CMK (cell line): ENCODE measurements around the gene SIX4.
"Not testable (repeated sequence)": the region's sequence is repeated elsewhere in the genome, so short reads cannot be mapped to it uniquely, and the experiment has no call there.

Experiments used
- DNase-seq: peaks from one replicate; pipeline ENCODE4 v3.0.0-alpha.2; 2010; ENCODE audit warnings: low read depth

SIX4 gene

GRCh38 chr14:60723907-60724618, at the start of gene SIX4:
Gene SIX4 (minus strand): TSS chr14:60724351. CDS start chr14:60724074, 277 bp downstream.
- no peak for DNase-seq

- no peak for DNase-seq
These were observed 49.4 kb upstream of the SIX4 start for GRCh38 chr14:60773558-60773957.

- DNase-seq = no peak
These were observed 47.0 kb upstream of the SIX4 start for GRCh38 chr14:60771117-60771516.

GRCh38 chr14:60768602-60769001, 44.5 kb upstream of the SIX4 start:
- no peak for DNase-seq

- DNase-seq = no peak
These were observed 36.7 kb upstream of the SIX4 start for GRCh38 chr14:60760644-60761364.

- no peak for DNase-seq
These were observed 36.1 kb upstream of the SIX4 start for GRCh38 chr14:60760209-60760608.

GRCh38 chr14:60758885-60759284, 34.7 kb upstream of the SIX4 start:
- DNase-seq = no peak

GRCh38 chr14:60757567-60758002, 33.4 kb upstream of the SIX4 start:
- DNase-seq = no peak

GRCh38 chr14:60756847-60757246, 32.7 kb upstream of the SIX4 start:
- no peak for DNase-seq

GRCh38 chr14:60753264-60754119, 29.3 kb upstream of the SIX4 start:
- no peak for DNase-seq

GRCh38 chr14:60744566-60744965, 20.4 kb upstream of the SIX4 start:
- no peak for DNase-seq

- DNase-seq = no peak
These were observed 14.8 kb upstream of the SIX4 start for GRCh38 chr14:60738843-60739508.

- no peak for DNase-seq
These were observed 12.3 kb upstream of the SIX4 start for GRCh38 chr14:60736494-60736893.

GRCh38 chr14:60735416-60735815, 11.3 kb upstream of the SIX4 start:
- no peak for DNase-seq

GRCh38 chr14:60734465-60735242, 10.5 kb upstream of the SIX4 start, which contains the start of gene MNAT1:
Gene MNAT1 (plus strand): TSS chr14:60734761. CDS start chr14:60734863, 102 bp downstream.
- DNase-seq = peak; percentile 35

- DNase-seq = no peak
These were observed 8.8 kb upstream of the SIX4 start for GRCh38 chr14:60732840-60733483.

- DNase-seq = not testable (repeated sequence)
These were observed 7.1 kb upstream of the SIX4 start for GRCh38 chr14:60731291-60731690.

- DNase-seq = no peak
These were observed 840 bp downstream of the SIX4 start for GRCh38 chr14:60723116-60723906.

- no peak for DNase-seq
These were observed 1.6 kb downstream of the SIX4 start for GRCh38 chr14:60722357-60723115.
